Astrocyte of the hippocampus (primary cell): ENCODE results near the gene ACACB.

Experiments
- DNase-seq: peaks from one replicate; pipeline ENCODE4 v3.0.0; 2011; ENCODE audit warnings: low read depth, low spot score

The ACACB gene

GRCh38 chr12:109115758-109116610, at the start of gene ACACB:
ACACB (plus strand) TSS chr12:109116587; CDS start chr12:109139406, 22,819 bp downstream.
- no peak for DNase-seq

- DNase-seq, result no peak
Measured at GRCh38 chr12:109069307-109070271, 46.8 kb upstream of the ACACB start.

- no peak for DNase-seq
Measured at GRCh38 chr12:109074866-109075265, 41.5 kb upstream of the ACACB start.

- no peak for DNase-seq
Measured at GRCh38 chr12:109082751-109083150, 33.6 kb upstream of the ACACB start.

- DNase-seq, result no peak
Measured at GRCh38 chr12:109084425-109084824, 32.0 kb upstream of the ACACB start.

- no peak for DNase-seq
Measured at GRCh38 chr12:109085590-109085989, 30.8 kb upstream of the ACACB start.

GRCh38 chr12:109087250-109087649, 29.1 kb upstream of the ACACB start:
- DNase-seq, result no peak

GRCh38 chr12:109088818-109089217, 27.6 kb upstream of the ACACB start:
- no peak for DNase-seq

GRCh38 chr12:109089683-109090082, 26.7 kb upstream of the ACACB start:
- no peak for DNase-seq

- DNase-seq, result no peak
Measured at GRCh38 chr12:109092497-109093021, 23.8 kb upstream of the ACACB start.

- peak; percentile 97 for DNase-seq
Measured at GRCh38 chr12:109093022-109093918, 23.1 kb upstream of the ACACB start, which contains the start of gene ALKBH2. ALKBH2 (minus strand) TSS chr12:109093472; CDS start chr12:109092786, 686 bp downstream.

GRCh38 chr12:109097140-109097434, 19.3 kb upstream of the ACACB start:
- no peak for DNase-seq

GRCh38 chr12:109097435-109098182, 18.8 kb upstream of the ACACB start, which contains the start of gene UNG:
UNG (plus strand) TSS chr12:109097597; CDS start chr12:109097680, 83 bp downstream.
- DNase-seq, result peak; percentile 99

GRCh38 chr12:109098183-109098604, 18.2 kb upstream of the ACACB start:
- peak; percentile 82 for DNase-seq

- DNase-seq, result peak; percentile 40
Measured at GRCh38 chr12:109098651-109099050, 17.7 kb upstream of the ACACB start.

- DNase-seq, result no peak
Measured at GRCh38 chr12:109099431-109100020, 16.9 kb upstream of the ACACB start.

- no peak for DNase-seq
Measured at GRCh38 chr12:109100741-109101140, 15.6 kb upstream of the ACACB start.

GRCh38 chr12:109102491-109102890, 13.9 kb upstream of the ACACB start:
- DNase-seq, result no peak

- no peak for DNase-seq
Measured at GRCh38 chr12:109105176-109105575, 11.2 kb upstream of the ACACB start.
